ENCODE results near the gene SLC39A9. TPM values are rescaled to one million over a fixed set of nuclear protein-coding genes. Genes with fewer than 3 reads are reported as not detected.
A peak's percentile ranks its signal among the peaks of the same experiment; 100 is the strongest.

SLC39A9 gene
- total RNA-seq, 1 experiment from 2014 or later: 63.4 TPM

DNA sequence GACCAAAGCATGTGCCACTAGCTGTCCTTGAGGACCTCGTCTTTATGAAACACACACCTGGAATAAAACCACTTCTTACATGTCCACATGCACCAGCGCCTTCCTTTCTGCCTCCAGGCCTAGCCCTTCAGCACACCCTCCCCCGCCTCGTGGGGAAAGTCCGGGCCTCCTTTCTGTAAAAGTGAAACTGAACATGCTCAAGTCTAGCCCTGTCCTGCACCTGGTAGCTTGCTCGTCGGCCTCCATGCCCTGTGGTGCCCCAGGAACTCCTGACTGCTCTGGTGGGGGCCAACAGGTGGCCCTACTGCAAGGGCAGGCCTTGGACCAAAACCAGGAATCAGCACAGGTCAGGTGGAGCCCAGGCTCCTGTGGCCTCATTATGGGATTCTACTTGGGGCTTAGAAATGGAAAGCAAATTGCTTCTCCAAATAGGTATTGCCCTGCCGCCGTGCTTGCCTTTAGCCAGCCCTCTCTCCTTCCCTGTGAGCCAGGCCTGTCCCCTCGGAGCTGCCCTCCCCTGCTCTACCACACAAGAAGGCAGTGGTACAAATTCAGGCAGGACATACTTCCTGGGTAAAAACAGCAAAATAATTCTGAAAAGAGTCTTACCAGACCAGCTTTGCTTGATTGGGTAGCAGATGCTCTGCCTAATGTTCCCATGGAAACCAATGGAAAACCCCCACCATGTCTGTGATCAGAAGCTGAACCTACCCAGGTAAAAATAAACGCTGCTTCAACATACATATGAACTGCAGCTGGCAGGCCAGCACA is 43.9 kb upstream of the SLC39A9 start:
- H3K27me3 ChIP-seq (ENCODE audit: control insufficient read depth, insufficient read depth, low read length): no peaks in the 10 kb centered on the region
- H3K27ac ChIP-seq (ENCODE audit: low read length): no peak overlapping the region
- H3K9me3 ChIP-seq (ENCODE audit: control insufficient read depth, insufficient read depth, low read depth, low read length): no peaks in the 10 kb centered on the region
- in situ Hi-C loops (cut with HindIII; ENCODE audit: low pct_unique_long_range_greater_than_20kb, low sequenced_read_pairs): no loop called here
- no peak overlapping the region for H3K4me3 ChIP-seq (ENCODE audit: low read depth in 2 of 2, low read length in 2 of 2)
- DNase-seq (ENCODE audit: low read depth, low spot score) (no peak), ATAC-seq (peak; percentile 59; the same call in 1 of the 2 replicates)
- intact Hi-C loops (cut with micrococcal nuclease; ENCODE audit: unreplicated experiment): loop anchor here (10.0 kb wide), 1 partner anchor 110 kb away; no protein-coding TSS in a partner anchor
- TF ChIP-seq TCF7L2 (IDR thresholded peaks at IDR 0.05; ENCODE audit: low read depth, low read length): no peak
- no peak for TF ChIP-seq REST (IDR thresholded peaks at IDR 0.05; ENCODE audit: insufficient read depth in 1 of 2, low read depth in 2 of 2, low read length in 1 of 2)
- TF ChIP-seq SIN3A (IDR thresholded peaks at IDR 0.05; ENCODE audit: borderline replicate concordance, insufficient read depth, low read depth, low read length): no peak
- no peak for TF ChIP-seq CTCF (IDR thresholded peaks at IDR 0.05)
- no peak for TF ChIP-seq POLR2AphosphoS5 (IDR thresholded peaks at IDR 0.05; ENCODE audit: low read depth, low read length)
- CTCF ChIA-PET: no interaction called here
- no peaks in the 10 kb centered on the region for H3K36me3 ChIP-seq (ENCODE audit: control insufficient read depth, insufficient read depth, low read length)
- POLR2A ChIA-PET: interaction anchor here (0.6 kb wide), 1 partner anchor 163 kb away, joined by 3 read pairs; no protein-coding TSS in a partner anchor
- no TSS peak for BruUV-seq (replicated peaks)
- H3K4me1 ChIP-seq (ENCODE audit: control insufficient read depth, insufficient read depth, low read length): no peaks in the 10 kb centered on the region

DNA sequence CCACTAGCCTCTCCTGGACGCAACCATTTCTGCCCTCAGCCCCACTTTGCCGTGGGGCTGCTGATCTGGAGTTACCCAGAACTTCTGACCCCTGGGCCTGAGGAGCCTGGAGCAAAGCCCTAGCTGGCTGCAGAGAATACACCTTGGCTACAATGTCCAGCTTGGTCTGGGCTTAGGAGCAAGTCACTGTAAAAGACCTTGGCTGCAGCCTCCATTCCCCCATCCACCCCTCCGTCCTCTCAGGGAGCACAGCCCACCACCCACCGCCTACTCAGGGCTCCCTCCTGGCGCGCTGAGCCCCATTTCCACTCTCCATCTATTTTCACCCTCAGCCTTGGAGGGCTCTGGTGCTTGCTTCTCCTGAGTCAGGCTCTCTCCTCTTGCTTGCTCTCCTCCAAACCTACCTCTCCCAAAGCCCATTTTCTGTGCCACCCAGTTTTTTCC is 43.3 kb upstream of the SLC39A9 start:
- no peak for ATAC-seq
- no peak overlapping the region for H3K27ac ChIP-seq (ENCODE audit: low read length)
- no peaks in the 10 kb centered on the region for H3K36me3 ChIP-seq (ENCODE audit: control insufficient read depth, insufficient read depth, low read length)
- ChIA-PET CTCF (no interaction called here), POLR2A (interaction anchor here (0.6 kb wide), 1 partner anchor 163 kb away, joined by 3 read pairs; no protein-coding TSS in a partner anchor)
- in situ Hi-C loops (cut with HindIII; ENCODE audit: low pct_unique_long_range_greater_than_20kb, low sequenced_read_pairs): no loop called here
- no peak for TF ChIP-seq REST (IDR thresholded peaks at IDR 0.05; ENCODE audit: insufficient read depth in 1 of 2, low read depth in 2 of 2, low read length in 1 of 2)
- no peak for TF ChIP-seq TCF7L2 (IDR thresholded peaks at IDR 0.05; ENCODE audit: low read depth, low read length)
- TF ChIP-seq POLR2AphosphoS5 (IDR thresholded peaks at IDR 0.05; ENCODE audit: low read depth, low read length): no peak
- no peak for TF ChIP-seq CTCF (IDR thresholded peaks at IDR 0.05)
- TF ChIP-seq SIN3A (IDR thresholded peaks at IDR 0.05; ENCODE audit: borderline replicate concordance, insufficient read depth, low read depth, low read length): no peak
- BruUV-seq (replicated peaks): no TSS peak
- no peak for DNase-seq (ENCODE audit: low read depth, low spot score)
- no peaks in the 10 kb centered on the region for H3K27me3 ChIP-seq (ENCODE audit: control insufficient read depth, insufficient read depth, low read length)
- no peaks in the 10 kb centered on the region for H3K9me3 ChIP-seq (ENCODE audit: control insufficient read depth, insufficient read depth, low read depth, low read length)
- H3K4me1 ChIP-seq (ENCODE audit: control insufficient read depth, insufficient read depth, low read length): no peaks in the 10 kb centered on the region
- H3K4me3 ChIP-seq (ENCODE audit: low read depth in 2 of 2, low read length in 2 of 2): no peak overlapping the region
- intact Hi-C loops (cut with micrococcal nuclease; ENCODE audit: unreplicated experiment): loop anchor here (10.0 kb wide), 1 partner anchor 110 kb away; no protein-coding TSS in a partner anchor

All from Panc1 (cell line).